Measurements from ENCODE around the gene MRI1. TPM values are rescaled to one million over a fixed set of nuclear protein-coding genes. Genes with fewer than 3 reads are reported as not detected.
A peak's percentile ranks its signal among the peaks of the same experiment; 100 is the strongest.
"Not testable (repeated sequence)": the region's sequence is repeated elsewhere in the genome, so short reads cannot be mapped to it uniquely, and the experiment has no call there.

Gene MRI1
- total RNA-seq, 1 experiment from 2014 or later = 30.2 TPM

GRCh38 chr19:13748169-13748828, 16.0 kb upstream of the MRI1 start:
- H3K36me3 Mint-ChIP-seq (ENCODE audit: insufficient read depth, unreplicated experiment) = peaks cover 43% of the 10 kb centered on the region
- CTCF ChIA-PET = interaction anchor here (0.6 to 1.8 kb wide), 4 partner anchors 15 to 212 kb away, joined by 3 to 6 read pairs (median 4); no protein-coding TSS in a partner anchor
- intact Hi-C loops (cut with micrococcal nuclease; ENCODE audit: unreplicated experiment) = no loop called here
- peak overlapping the region; percentile 80 for H3K4me3 Mint-ChIP-seq (ENCODE audit: low read depth, unreplicated experiment)
- no peaks in the 10 kb centered on the region for H3K9me3 Mint-ChIP-seq (ENCODE audit: low read depth, unreplicated experiment)
- no peak for DNase-seq
- H3K4me1 Mint-ChIP-seq (ENCODE audit: low read depth, unreplicated experiment) = no peaks in the 10 kb centered on the region
- BruUV-seq (replicated peaks) = TSS peak; percentile 91
- no peaks in the 10 kb centered on the region for H3K27me3 Mint-ChIP-seq (ENCODE audit: unreplicated experiment)
- H3K27ac Mint-ChIP-seq (ENCODE audit: unreplicated experiment) = peak overlapping the region; percentile 78
- TF ChIP-seq CTCF (IDR thresholded peaks at IDR 0.05; ENCODE audit: unreplicated experiment) = no peak

- no peak for DNase-seq
- no peak overlapping the region for H3K4me3 Mint-ChIP-seq (ENCODE audit: low read depth, unreplicated experiment)
- H3K36me3 Mint-ChIP-seq (ENCODE audit: insufficient read depth, unreplicated experiment) = peaks cover 61% of the 10 kb centered on the region
- H3K27ac Mint-ChIP-seq (ENCODE audit: unreplicated experiment) = no peak overlapping the region
- intact Hi-C loops (cut with micrococcal nuclease; ENCODE audit: unreplicated experiment) = no loop called here
- no TSS peak for BruUV-seq (replicated peaks)
- H3K9me3 Mint-ChIP-seq (ENCODE audit: low read depth, unreplicated experiment) = no peaks in the 10 kb centered on the region
- no peaks in the 10 kb centered on the region for H3K27me3 Mint-ChIP-seq (ENCODE audit: unreplicated experiment)
- peaks cover 8% of the 10 kb centered on the region for H3K4me1 Mint-ChIP-seq (ENCODE audit: low read depth, unreplicated experiment)
- no peak for TF ChIP-seq CTCF (IDR thresholded peaks at IDR 0.05; ENCODE audit: unreplicated experiment)
- CTCF ChIA-PET = no interaction called here
These were observed 12.9 kb upstream of the MRI1 start for GRCh38 chr19:13751436-13751835.

GRCh38 chr19:13753622-13754021, 10.7 kb upstream of the MRI1 start:
- H3K27me3 Mint-ChIP-seq (ENCODE audit: unreplicated experiment); CTCF ChIA-PET; H3K4me1 Mint-ChIP-seq (ENCODE audit: low read depth, unreplicated experiment); intact Hi-C loops (cut with micrococcal nuclease; ENCODE audit: unreplicated experiment); H3K4me3 Mint-ChIP-seq (ENCODE audit: low read depth, unreplicated experiment); DNase-seq; H3K9me3 Mint-ChIP-seq (ENCODE audit: low read depth, unreplicated experiment); H3K27ac Mint-ChIP-seq (ENCODE audit: unreplicated experiment); BruUV-seq (replicated peaks): not testable (repeated sequence)
- peaks cover 52% of the 10 kb centered on the region for H3K36me3 Mint-ChIP-seq (ENCODE audit: insufficient read depth, unreplicated experiment)

- CTCF ChIA-PET = no interaction called here
- DNase-seq = no peak
- Mint-ChIP-seq H3K27ac (ENCODE audit: unreplicated experiment) (no peak overlapping the region), H3K36me3 (ENCODE audit: insufficient read depth, unreplicated experiment) (peaks cover 35% of the 10 kb centered on the region), H3K27me3 (ENCODE audit: unreplicated experiment) (no peaks in the 10 kb centered on the region), H3K4me1 (ENCODE audit: low read depth, unreplicated experiment) (peaks cover 8% of the 10 kb centered on the region), H3K9me3 (ENCODE audit: low read depth, unreplicated experiment) (no peaks in the 10 kb centered on the region), H3K4me3 (ENCODE audit: low read depth, unreplicated experiment) (no peak overlapping the region)
- BruUV-seq (replicated peaks) = no TSS peak
- intact Hi-C loops (cut with micrococcal nuclease; ENCODE audit: unreplicated experiment) = no loop called here
- TF ChIP-seq CTCF (IDR thresholded peaks at IDR 0.05; ENCODE audit: unreplicated experiment) = no peak
These were observed 8.1 kb upstream of the MRI1 start for GRCh38 chr19:13756210-13756609.
